MM.1S (cell line): Measurements from ENCODE around the gene ABTB2.

Source experiments
- DNase-seq: peaks from one replicate; pipeline ENCODE4 v3.0.0-alpha.2; 2015
- H2AFZ ChIP-seq: fragments of 300-600 bp; sonication (generic); 2 replicates; pipeline ENCODE4 v1.6.0; 2016; ENCODE audit warnings: antibody characterized with exemption, low read length
- H3F3A ChIP-seq: fragments of 300-600 bp; sonication (generic); 2 replicates; pipeline ENCODE4 v1.6.1; 2016; ENCODE audit warnings: mild to moderate bottlenecking, antibody characterized with exemption, low read length, moderate library complexity, mixed read lengths; ENCODE audit not compliant: insufficient read depth
- H3K27ac ChIP-seq: fragments of 300-600 bp; sonication (generic); 2 replicates; pipeline ENCODE4 v1.5.1; 2016; ENCODE audit warnings: mild to moderate bottlenecking, low read length
- H3K27me3 ChIP-seq: fragments of 300-600 bp; sonication (generic); replicated peaks from 2 replicates; pipeline ENCODE4 v1.6.0; 2016; ENCODE audit warnings: low read length; ENCODE audit not compliant: insufficient read depth
- H3K36me3 ChIP-seq: fragments of 300-600 bp; sonication (generic); replicated peaks from 2 replicates; pipeline ENCODE4 v1.6.1; 2016; ENCODE audit warnings: mild to moderate bottlenecking, low read length, mixed read lengths; ENCODE audit not compliant: insufficient read depth
- H3K4me1 ChIP-seq: fragments of 300-600 bp; sonication (generic); 2 replicates; pipeline ENCODE4 v1.6.1; 2016; ENCODE audit warnings: low read length, mixed read lengths
- H3K4me2 ChIP-seq: fragments of 300-600 bp; sonication (generic); 2 replicates; pipeline ENCODE4 v1.6.0; 2016; ENCODE audit warnings: low read depth, low read length
- H3K4me3 ChIP-seq: fragments of 300-600 bp; sonication (generic); 2 replicates; pipeline ENCODE4 v1.5.1; 2016; ENCODE audit warnings: low read length, mixed read lengths
- H3K79me2 ChIP-seq: fragments of 300-600 bp; sonication (generic); 2 replicates; pipeline ENCODE4 v1.6.1; 2016; ENCODE audit warnings: mixed run types, low read length, mixed read lengths
- H3K9ac ChIP-seq: fragments of 300-600 bp; sonication (generic); 2 replicates; pipeline ENCODE4 v1.6.1; 2016; ENCODE audit warnings: low read length, mixed read lengths
- H3K9me2 ChIP-seq: fragments of 300-600 bp; sonication (generic); replicated peaks from 2 replicates; pipeline ENCODE4 v1.6.1; 2016; ENCODE audit warnings: mild to moderate bottlenecking, low read length, mixed read lengths; ENCODE audit not compliant: insufficient read depth
- H3K9me3 ChIP-seq: fragments of 300-600 bp; sonication (generic); replicated peaks from 2 replicates; pipeline ENCODE4 v1.6.1; 2016; ENCODE audit warnings: mild to moderate bottlenecking, low read length, mixed read lengths; ENCODE audit not compliant: insufficient read depth
- H4K20me1 ChIP-seq: fragments of 300-600 bp; sonication (generic); 2 replicates; pipeline ENCODE4 v1.6.1; 2016; ENCODE audit warnings: mild to moderate bottlenecking, low read length, moderate library complexity, mixed read lengths; ENCODE audit not compliant: insufficient read depth
- EZH2 ChIP-seq: fragments of 300-600 bp; sonication (generic); optimal IDR thresholded peaks from 2 replicates; pipeline ENCODE3; 2017; ENCODE audit warnings: low read depth, mild to moderate bottlenecking, antibody characterized with exemption, low read length, mixed read lengths
- EZH2phosphoT487 ChIP-seq: fragments of 300-600 bp; sonication (generic); IDR thresholded peaks from 2 replicates; pipeline ENCODE4 v1.6.1; 2018; ENCODE audit warnings: antibody characterized with exemption, low read length
- TF ChIP-seq, protein P1 (sequence below): fragments of 300-600 bp; sonication (generic); IDR thresholded peaks from 2 replicates; pipeline ENCODE4 v1.5.1; 2016; ENCODE audit warnings: antibody characterized with exemption, low read length, mixed read lengths

ABTB2 gene

DNA sequence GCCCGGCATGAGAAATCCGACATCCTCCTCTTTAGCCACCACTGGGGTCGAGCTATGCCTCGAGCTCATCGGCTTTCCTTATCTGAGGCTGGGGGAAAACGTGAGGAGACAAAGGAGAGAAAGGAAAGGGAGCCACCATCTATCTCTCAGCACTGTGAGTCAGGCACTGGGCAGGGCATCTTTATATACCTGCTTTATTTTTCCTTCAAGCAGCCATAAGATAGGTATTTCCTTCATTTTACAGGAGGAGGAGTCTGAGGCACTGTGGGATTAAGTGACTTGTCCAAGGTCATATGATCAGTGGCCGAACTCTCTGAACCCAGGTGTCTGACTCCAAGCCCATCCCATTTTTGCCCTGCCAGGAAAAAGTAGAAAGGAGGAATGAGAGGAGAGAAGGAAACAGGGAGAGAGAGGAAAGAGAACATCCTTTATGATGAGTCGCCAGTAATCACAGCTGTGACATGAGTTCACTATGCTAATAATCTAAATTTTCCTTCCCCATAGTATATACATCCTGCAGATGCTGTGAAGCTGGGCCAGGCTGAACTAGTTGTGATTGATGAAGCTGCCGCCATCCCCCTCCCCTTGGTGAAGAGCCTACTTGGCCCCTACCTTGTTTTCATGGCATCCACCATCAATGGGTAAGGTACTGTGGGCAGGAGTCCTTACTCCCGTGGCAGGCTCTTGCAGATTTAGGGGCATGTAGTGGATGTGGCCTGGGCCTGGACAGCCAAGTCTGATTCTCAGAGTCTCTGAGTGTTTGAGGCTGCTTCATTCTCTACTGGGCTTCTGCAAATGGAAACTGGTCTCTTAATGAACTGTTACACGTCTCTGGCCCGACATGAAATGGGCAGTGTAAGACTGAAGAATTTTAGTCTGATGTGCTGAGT, 230.6 kb downstream of the ABTB2 start:
- H3K4me3 ChIP-seq, result no peak overlapping the region
- H3K9ac ChIP-seq, result no peak overlapping the region
- H3K4me1 ChIP-seq, result no peaks in the 10 kb centered on the region
- H4K20me1 ChIP-seq, result no peaks in the 10 kb centered on the region
- H3K27ac ChIP-seq, result no peak overlapping the region
- TF ChIP-seq, protein P1, sequence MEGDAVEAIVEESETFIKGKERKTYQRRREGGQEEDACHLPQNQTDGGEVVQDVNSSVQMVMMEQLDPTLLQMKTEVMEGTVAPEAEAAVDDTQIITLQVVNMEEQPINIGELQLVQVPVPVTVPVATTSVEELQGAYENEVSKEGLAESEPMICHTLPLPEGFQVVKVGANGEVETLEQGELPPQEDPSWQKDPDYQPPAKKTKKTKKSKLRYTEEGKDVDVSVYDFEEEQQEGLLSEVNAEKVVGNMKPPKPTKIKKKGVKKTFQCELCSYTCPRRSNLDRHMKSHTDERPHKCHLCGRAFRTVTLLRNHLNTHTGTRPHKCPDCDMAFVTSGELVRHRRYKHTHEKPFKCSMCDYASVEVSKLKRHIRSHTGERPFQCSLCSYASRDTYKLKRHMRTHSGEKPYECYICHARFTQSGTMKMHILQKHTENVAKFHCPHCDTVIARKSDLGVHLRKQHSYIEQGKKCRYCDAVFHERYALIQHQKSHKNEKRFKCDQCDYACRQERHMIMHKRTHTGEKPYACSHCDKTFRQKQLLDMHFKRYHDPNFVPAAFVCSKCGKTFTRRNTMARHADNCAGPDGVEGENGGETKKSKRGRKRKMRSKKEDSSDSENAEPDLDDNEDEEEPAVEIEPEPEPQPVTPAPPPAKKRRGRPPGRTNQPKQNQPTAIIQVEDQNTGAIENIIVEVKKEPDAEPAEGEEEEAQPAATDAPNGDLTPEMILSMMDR, result no peak
- H3K36me3 ChIP-seq, result peaks cover 11% of the 10 kb centered on the region
- no peak overlapping the region for H2AFZ ChIP-seq
- H3F3A ChIP-seq, result no peaks in the 10 kb centered on the region
- H3K4me2 ChIP-seq, result no peak overlapping the region
- no peaks in the 10 kb centered on the region for H3K9me3 ChIP-seq
- no peak for DNase-seq
- no peaks in the 10 kb centered on the region for H3K79me2 ChIP-seq
- H3K27me3 ChIP-seq, result no peaks in the 10 kb centered on the region
- H3K9me2 ChIP-seq, result no peaks in the 10 kb centered on the region

DNA sequence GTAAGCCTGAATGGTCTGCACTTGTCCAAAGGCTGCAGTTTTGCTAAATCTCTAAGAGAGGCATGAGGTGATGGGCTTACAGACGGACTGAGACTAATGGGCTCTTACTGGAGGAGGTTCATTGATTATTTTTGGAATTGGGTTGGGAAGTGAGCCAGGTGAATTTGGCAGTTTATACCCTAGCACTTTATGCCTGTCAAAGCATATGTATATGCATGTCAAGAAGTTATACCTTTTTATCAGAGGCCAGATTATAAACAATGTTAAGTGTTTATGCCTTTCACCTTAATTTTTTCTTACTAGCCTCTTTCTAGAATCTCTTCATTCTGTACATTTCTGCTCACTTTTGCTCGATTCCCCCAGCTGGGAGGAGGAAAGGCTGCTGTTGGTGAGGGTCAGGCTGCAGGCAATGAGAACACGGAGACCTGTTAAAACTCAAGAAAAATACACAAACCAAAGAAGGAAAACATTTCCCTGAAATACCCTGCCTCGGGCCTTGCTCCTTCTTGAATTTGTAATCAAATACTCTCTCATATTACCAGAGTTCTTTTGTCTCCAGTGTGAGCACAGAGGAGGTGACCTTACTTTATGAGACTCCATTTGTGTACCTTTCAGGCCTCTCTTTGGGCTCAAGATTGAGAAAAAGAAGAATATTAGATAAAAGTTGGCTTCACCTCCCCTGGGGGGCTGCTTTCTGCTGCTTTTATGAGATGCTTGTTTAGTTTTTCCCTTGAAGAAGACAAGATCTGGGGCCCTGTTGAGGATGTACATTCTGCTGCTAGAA, 232.7 kb downstream of the ABTB2 start:
- H3K9me3 ChIP-seq, result no peaks in the 10 kb centered on the region
- H3K79me2 ChIP-seq, result peaks cover 5% of the 10 kb centered on the region; the same call in 1 of the 2 replicates
- TF ChIP-seq, protein P1, result no peak
- TF ChIP-seq EZH2, result no peak
- H2AFZ ChIP-seq, result no peak overlapping the region
- no peaks in the 10 kb centered on the region for H3K4me1 ChIP-seq
- H3K4me3 ChIP-seq, result no peak overlapping the region
- no peaks in the 10 kb centered on the region for H3F3A ChIP-seq
- no peak overlapping the region for H3K27ac ChIP-seq
- H3K9ac ChIP-seq, result no peak overlapping the region
- no peak for DNase-seq
- H3K9me2 ChIP-seq, result no peaks in the 10 kb centered on the region
- no peaks in the 10 kb centered on the region for H3K27me3 ChIP-seq
- H4K20me1 ChIP-seq, result no peaks in the 10 kb centered on the region
- peaks cover 21% of the 10 kb centered on the region for H3K36me3 ChIP-seq
- H3K4me2 ChIP-seq, result no peak overlapping the region

DNA sequence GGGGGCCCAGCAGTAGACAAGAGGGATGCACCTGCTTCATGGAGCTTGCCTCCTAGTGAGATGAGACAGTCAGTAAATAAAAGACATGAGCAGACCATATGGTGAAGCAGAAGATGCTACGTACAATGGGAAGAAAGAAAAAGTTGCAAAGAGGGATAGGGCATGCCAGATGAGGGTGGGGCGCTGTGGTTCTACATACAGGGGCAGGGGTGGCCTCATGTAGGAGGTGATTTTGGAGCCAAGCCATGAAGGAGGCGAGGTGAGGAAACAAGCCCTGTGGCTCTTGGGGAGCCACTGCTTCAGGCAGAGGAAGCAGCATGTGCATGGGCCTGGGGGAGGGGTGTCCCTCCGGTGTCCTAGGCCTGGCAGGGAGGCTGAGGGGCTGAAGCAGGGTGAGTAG, 237.2 kb downstream of the ABTB2 start:
- Histone ChIP-seq H3K27me3 (no peaks in the 10 kb centered on the region), H3K27ac (no peak overlapping the region), H4K20me1 (no peaks in the 10 kb centered on the region), H3K4me3 (no peak overlapping the region), H3K9ac (no peak overlapping the region), H2AFZ (no peak overlapping the region), H3K79me2 (peaks cover 5% of the 10 kb centered on the region; the same call in 1 of the 2 replicates), H3K4me1 (no peaks in the 10 kb centered on the region), H3K9me3 (no peaks in the 10 kb centered on the region), H3K4me2 (no peak overlapping the region), H3K36me3 (peaks cover 17% of the 10 kb centered on the region), H3K9me2 (no peaks in the 10 kb centered on the region), H3F3A (no peaks in the 10 kb centered on the region)
- TF ChIP-seq, protein P1, result no peak
- no peak for TF ChIP-seq EZH2phosphoT487
- TF ChIP-seq EZH2, result no peak
- DNase-seq, result no peak
